GM19025 (cell line): ENCODE results near the gene POFUT2.
A peak's percentile ranks its signal among the peaks of the same experiment; 100 is the strongest.

ENCODE experiments used
- ATAC-seq: cut with Tn5 transposase; IDR thresholded peaks from one replicate; pipeline ENCODE4 v1.9.1; 2021; ENCODE audit warnings: mild to moderate bottlenecking, low read depth, moderate library complexity; ENCODE audit not compliant: unreplicated experiment

Gene POFUT2, protein sequence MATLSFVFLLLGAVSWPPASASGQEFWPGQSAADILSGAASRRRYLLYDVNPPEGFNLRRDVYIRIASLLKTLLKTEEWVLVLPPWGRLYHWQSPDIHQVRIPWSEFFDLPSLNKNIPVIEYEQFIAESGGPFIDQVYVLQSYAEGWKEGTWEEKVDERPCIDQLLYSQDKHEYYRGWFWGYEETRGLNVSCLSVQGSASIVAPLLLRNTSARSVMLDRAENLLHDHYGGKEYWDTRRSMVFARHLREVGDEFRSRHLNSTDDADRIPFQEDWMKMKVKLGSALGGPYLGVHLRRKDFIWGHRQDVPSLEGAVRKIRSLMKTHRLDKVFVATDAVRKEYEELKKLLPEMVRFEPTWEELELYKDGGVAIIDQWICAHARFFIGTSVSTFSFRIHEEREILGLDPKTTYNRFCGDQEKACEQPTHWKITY

DNA sequence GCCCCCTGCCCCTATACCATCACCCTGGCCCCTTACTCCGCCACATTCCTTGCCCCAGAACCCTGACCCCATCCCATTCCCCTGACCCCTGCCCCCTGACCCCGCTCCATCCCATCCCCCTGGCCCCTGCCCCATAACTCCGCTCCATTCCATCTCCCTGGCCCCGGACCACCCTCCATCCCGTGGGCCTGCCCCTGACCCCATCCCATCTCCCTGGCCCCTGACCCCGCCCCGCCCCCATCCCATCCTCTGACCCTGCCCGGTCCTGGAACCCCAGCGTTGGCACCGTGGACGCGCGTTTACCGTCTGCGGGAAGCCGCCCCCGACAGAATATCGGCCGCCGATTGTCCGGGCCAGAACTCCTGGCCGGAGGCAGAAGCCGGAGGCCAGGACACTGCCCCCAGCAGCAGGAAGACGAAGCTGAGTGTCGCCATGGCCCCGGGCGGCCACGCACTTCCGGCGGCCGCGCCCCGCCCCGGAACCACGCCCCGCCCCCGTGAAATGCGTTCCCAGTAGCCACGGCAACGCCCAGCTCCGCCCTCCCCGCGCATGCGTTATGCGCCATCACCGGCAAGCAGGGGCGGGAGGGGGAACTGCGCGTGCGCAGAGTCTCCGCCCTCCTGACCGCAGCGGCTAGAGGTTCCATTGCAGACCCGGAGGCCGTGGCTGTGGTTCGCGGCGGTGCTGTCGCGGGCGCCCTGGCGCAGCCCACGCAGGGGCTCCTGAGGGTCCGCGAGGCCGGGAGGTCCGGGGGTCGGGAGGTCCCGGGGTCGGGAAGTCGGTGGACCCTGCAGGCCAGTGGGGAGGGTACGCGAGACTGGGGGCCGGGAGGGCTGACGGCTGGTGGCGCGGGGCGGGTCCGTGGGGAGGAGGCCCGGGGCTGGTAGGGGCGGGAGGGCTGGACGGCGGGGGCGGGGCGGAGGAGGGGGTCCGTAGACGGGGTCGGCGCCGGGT, at the start of gene POFUT2:
POFUT2 (minus strand) TSS at position 458 of the 954 bp plus-strand sequence; CDS start at position 434, 24 bp downstream.
- ATAC-seq, result peak; percentile 83

DNA sequence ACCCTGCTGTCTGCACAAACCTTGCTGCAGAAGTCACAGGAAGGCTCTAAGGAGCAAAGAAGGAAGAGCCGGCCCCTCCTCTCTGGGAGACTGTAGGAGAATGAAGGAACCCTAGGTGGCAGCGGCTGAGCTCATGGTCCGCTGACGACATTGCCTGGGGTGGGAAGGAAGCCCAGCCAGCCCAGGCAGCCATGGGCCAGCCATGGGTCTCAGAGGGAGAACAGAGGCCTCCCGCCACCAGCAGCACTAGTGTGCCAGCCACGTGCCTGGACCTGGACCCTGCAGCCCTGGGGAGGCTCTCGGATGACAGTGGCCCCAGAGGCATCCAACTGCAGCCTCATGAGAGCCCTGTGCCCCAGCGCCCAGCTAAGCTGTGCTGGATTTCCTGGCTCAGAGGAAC, 49.2 kb upstream of the POFUT2 start:
- no peak for ATAC-seq

DNA sequence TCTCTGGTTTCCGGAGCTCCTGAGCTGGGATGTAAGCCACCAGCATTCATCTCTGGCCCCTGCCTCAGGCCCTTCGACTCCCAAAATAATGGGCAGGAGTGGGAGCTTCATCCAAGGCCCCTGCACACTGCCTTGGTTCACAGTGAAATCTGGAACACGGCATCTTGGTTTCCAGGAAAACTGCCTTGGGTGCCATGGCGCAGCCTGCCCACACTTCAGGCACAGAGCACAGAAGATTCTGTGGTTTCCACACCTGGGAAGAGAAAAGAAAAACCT, 48.8 kb upstream of the POFUT2 start:
- no peak for ATAC-seq

DNA sequence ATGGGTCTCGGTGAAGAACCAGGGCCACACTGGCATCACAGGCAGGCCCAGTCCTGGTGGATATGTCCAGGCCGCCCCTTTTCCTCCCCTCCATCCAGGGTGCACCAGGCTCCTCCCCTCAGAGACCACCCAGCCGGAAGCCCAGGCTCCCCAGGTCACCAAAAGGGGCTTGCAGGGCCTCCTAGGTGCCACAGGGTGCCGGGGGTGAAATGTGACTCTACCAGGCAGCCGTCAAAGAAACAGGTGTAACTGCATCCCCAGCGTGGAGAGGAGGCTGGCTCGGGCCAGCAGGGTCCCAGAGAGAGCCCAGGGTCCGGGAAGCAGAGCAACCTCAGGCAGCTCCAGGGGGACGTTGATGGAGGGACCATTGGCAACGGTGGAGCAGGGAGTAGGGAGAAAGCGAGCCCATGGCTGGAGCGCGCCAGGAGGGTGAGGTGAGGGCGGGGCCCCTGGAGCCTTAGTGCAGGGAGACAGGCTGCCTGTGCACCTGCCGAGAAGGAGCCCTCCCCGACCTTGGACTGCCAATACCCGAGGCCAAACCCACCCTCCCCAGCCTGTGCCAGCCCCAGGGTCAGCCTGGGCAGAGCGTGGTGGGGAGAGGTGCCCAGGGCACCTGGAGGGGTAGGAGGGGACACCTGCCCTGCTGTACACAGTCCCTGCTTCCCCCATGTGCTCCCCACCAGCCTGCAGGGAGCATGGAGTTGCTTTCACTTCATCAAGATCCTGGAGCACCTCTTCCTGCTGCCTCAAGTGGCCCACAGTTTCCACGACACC, 48.3 kb upstream of the POFUT2 start:
- no peak for ATAC-seq

DNA sequence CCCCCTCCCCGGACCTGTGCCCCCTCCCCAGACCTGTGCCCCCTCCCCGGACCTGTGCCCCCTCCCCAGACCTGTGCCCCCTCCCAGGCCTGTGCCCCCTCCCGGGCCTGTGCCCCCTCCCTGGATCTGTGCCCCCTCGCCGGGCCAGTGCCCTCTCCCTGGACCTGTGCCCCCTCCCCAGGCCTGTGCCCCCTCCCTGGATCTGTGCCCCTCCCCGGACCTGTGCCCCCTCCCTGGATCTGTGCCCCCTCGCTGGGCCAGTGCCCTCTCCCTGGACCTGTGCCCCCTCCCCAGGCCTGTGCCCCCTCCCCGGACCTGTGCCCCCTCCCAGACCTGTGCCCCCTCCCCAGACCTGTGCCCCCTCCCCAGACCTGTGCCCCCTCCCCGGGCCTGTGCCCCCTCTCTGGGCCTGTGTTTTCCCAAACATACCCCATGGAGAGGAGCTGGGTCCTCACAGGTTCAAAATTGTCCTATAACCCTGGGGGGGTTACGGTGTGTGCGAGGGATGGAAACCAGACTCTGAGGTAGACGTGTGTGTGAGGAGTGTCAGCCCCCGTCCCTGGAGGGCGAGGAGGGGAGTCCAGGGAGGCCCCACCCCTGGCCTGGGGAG, 47.6 kb upstream of the POFUT2 start:
- no peak for ATAC-seq

DNA sequence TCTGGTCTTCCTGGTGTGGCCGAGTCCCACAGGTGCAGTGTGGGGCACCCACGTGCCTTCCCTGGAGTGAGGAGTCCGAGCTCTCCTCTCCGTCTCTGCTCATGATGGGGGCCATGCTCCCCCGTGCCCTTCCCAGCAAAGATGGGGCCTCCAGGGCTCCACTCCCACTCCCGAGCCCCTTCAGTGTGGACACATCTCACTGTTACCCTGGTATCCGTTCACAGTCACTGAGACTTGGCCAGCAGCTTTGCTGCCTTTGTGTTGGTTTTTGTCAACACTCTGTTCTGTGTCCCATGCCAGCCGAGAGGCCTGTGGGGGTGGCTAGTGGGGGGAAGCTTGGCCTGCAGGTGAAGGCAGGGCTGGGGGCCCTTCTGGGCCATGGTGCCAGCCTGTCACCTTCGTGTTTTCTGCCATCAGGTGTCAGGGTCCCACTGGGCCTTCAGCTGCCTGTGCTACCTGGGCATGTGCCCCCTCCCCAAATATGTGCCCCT, 46.9 kb upstream of the POFUT2 start:
- ATAC-seq, result no peak

DNA sequence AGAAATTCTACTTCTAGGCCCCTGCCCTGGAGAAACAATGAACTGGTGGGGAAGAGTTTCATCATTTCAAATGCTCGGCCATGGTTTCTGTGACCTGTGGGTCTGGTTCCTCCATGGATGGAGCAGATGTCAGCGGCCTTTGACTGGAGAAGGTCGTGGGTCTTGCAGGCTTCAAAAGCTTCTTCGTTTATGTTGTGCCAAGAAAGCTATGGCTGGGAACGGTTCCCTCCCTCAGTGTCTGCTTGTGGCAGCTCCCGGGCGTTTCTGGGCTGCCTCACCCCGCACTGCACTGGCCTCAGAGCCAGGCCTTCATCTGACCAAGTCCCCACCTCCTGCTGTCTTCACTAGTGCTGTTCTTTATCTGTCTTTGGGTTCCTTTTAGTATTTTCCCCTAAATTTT, 46.4 kb upstream of the POFUT2 start:
- ATAC-seq, result no peak

DNA sequence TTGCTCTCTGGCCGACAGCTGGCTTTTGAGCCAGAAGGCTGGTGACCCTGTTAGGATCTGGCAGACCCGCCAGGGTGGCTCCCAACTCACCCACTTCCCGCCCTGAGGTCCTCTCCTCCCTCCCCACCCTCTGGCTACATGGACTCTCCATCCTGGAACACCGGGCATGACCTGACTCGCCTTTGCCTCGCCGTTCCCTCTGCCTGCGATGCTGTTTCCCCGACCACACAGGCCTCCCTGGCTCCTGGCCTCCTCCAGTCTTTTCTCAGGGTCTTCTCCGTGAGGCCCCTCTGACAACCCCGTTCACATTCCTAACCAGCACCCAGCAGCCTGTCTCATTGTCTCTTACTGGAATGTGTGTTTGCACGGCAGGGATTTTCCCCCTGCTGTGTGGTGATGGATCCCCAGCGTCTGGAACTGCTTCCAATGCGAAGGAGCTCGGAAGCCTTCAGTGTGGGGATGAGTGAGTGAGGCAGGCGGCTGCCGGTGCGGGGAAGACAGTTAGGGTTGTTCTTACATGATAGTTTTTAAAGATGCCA, 46.0 kb upstream of the POFUT2 start:
- no peak for ATAC-seq

DNA sequence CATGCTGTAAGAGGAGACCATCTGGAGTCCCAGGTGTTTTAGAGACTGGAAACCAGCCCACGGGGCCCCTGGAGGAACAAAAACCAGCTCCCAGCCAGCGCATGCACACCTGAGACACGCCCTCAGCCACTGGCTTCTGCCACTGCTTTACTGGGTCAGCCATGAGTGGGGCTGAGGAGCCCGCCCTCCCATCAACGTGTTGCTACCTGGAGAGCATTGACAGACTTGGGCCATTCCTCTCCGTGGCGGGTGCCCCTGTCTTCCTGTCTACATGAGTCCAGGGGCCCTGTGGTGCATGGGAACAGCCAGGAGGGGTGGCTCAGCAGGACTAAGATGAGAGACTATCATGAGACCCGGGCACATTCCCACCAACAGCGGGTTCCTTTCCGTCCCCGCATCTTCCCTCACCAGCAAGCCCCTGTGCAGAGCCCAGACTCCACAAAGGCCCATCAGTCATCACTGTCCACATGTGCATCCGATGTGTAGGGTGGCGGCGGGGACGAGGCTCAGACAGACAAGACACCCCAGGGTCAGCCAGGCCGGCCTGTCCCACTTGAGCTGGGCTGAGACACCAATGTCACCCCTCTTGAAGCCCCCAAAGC, 45.4 kb upstream of the POFUT2 start:
- ATAC-seq, result no peak

DNA sequence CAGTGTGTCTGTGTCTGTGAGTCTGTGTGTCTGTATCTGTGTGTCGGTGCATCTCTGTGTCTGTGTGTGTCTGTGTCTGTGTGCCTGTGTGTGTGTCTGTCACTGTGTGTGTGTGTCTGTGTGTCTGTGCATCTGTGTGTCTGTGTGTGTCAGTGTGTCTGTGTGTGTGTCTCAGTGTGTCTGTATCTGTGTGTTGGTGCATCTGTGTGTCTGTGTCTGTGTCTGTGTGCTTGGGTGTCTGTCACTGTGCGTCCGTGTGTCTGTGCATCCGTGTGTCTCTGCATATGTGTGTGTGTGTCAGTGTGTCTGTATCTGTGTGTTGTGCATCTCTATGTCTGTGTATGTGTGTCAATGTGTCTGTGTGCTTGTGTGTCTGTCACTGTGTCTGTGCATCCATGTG, 44.7 kb upstream of the POFUT2 start:
- no peak for ATAC-seq

DNA sequence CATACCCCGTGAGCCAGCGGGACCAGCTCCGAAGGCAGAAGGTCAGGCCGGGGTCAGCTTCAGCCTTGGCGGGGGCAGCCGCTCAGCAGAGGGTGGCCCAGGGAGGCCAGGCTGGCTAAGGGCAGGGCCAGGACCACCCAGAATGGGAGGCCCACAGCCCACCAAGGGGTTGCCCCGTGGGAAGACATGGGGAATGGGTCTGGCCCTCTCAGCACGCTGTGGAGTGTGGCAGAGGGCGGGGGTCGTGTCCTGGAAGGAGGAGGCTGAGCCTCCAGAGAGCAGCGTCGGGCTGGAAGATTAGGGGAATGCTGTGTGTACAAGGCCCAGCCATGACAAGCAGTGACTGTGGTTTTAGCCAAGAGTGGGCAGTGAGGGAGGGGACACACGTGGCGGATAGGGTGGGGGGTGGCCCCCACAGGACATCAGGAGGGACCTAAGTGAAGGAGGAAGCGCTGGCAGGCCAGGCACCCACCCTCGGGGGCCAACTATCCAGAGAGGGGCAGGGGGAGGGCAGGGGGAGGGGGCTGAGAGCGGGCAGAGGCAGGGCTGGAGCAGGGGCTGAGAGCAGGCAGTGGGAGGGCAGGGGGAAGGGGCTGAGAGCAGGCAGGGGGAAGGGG, 43.9 kb upstream of the POFUT2 start:
- ATAC-seq, result no peak

DNA sequence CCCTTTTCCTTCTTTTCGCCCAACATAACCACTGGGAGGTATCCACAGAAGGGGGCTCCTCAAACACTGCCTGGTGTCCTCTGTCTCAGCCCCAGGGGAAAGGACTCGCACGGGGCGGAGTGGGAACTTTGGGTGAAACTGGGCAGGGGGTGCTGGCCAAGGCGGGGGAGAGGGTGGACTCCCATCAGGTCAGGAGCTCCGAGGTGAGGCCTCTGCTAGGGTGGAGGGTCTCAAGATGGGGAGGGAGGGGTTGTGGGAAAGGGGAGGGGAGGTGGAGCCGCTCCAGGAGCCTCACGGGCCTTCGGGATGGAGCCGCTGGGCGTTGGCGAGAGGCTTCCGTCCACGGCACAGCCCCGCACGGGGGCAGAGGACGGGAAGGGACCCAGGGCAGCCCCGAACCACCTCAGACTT, 43.2 kb upstream of the POFUT2 start:
- ATAC-seq, result no peak

DNA sequence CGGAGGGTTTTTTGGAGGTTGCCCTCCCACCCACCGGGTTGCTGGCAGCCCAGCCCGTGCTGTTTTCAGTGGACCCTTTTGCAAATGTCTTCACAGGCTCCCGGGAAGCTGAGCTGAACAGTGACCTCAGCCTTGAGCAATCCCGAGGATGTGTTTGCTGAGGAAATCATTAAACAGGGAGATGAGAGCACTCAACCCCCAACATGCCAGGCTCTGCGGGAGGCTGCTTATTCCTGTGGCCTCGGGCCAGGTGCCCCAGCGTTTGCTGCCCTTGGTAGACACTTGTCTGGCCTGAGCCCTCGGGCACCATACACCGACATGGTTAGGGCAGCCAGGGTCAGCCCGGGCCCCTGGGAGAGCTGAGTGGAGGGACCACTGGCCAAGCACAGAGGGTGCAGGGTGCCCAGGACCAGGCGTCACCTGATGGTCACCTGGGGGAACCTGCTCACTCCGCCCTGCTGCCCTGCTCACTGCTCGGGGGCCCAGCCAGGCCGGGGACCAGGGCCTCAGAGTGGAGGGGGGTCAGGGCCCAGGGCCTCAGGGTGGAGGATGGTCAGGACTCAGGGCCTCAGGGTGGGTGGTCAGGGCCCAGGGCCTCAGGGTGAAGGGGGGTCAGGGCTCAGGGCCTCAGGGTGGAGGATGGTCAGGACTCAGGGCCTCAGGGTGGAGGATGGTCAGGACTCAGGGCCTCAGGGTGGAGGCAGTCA, 42.5 kb upstream of the POFUT2 start:
- ATAC-seq, result no peak

DNA sequence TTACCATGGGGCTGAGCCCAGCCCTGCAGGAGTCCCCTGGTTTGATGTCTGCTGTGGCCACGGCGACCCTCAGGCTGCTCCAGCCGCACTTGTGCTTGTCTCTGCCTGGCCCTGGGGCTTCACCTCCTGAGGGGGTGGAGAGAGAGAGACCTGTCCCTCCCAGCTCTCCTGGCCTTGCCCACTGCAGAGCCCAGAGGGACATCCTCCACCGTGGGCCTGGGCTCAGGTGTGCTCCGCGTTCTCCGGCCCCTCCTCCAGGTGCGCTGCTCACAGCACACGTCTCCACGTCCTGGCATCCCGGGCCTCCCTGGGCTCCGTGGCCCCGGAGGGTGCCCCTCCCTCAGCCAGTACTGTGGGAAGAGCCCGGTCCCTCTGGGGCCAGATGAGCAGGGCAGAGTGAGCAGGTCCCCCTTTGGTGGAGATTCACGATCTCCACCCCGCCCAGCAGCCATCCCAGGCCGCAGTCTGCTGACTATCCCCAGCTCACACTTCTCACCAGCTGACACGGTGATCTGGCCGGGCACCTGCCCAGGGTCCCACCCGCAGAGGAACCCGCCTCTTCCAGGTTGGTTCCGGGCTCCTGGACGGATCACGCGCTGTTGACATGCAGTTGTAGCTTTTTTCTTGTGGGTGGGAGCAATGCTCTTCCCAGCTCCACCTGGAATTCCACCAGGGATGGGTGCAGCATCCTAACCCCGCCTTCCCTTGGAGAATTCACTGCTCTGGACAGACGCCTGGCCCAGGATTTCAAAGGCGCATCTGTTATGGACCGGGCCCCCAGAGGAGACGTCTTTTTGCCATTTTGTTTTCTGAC, 41.8 kb upstream of the POFUT2 start:
- no peak for ATAC-seq

DNA sequence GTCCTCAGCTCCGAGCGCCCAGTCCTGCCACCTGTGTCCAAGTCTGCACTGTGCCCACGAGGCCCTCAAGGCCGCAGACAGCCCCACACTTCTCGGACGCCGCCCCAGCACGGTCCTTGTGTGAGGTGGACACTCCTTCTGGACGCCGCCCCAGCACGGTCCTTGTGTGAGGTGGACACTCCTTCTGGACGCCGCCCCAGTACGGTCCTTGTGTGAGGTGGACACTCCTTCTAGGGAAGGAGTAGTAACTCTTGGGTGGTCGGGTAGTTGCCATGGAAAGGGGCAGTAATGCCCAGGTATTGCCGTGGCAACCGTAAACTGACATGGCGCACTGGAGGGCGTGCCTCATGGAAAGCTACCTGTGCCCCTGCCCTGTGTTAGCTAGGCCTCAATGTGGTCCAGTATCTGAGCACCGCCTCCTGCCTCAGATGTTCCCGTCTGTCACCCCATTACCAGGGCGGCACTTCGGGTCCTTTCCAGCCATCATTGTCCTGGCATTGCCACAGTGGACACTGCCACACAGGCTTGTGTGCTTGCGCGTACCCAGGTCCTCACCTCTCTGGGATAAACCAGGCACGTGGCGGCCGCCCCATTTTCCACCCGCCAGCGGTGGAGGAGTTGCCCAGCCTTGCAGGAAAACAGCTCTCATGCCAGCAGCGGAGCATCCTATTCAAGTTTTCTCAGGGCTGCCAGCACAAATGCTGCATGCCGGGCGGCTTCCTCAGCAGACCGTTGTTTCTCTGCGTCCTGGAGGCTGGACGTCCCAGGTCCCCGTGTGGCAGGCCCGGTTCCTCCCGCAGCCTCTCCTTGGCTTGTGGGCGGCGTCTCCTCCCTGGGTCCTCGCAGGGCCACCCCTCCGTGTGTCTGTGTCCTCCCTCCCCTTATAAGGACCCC, 40.8 kb upstream of the POFUT2 start:
- ATAC-seq, result no peak

DNA sequence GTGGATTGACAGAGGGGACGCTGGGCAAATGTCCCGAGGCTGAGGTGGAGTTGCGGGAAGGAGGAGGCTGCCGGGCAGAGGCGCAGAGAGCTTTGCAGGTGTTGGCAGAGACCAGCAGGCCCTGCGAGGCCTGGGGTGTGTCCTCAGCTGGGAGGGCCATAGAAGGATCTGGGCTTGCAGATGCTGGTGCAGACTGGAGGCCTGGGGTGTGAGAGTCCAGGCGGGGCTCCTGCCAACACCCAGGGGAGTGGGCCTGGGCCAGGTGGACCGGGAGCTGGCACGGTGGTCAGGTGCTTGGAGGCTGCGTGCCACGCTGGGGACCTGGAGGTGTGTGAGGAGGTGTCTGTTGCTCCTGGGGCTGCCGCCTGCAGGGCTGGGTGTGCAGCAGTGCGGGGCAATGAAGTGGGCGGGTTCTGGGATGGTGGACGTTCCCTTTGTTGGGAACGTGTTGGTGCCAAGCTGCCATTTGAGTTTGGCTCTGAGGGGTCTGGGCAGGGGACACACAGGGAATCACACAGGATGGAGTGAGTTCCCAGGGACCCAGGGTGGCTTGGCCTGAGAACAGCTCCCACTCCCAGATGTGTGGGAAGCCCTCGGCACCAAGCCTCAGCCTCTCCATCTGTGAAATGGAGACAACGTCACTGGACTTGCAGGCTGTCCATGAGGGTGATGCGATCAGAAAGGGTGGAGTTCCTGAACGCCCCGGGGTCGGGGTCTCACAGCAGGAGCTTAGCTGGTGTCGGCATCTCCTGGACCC, 39.9 kb upstream of the POFUT2 start:
- ATAC-seq, result no peak
